C4-2B (cell line): Measurements from ENCODE around the gene RAB11FIP4.

Source experiments
- ZFX ChIP-seq: fragments of 450-650 bp; IDR thresholded peaks from 2 replicates; pipeline ENCODE4 v1.6.1; 2017
- TF ChIP-seq, protein P1 (sequence below): fragments of 450-650 bp; conservative IDR thresholded peaks from 2 replicates; pipeline ENCODE4 v1.5.1; 2017; ENCODE audit warnings: mild to moderate bottlenecking

- TF ChIP-seq, protein P1, sequence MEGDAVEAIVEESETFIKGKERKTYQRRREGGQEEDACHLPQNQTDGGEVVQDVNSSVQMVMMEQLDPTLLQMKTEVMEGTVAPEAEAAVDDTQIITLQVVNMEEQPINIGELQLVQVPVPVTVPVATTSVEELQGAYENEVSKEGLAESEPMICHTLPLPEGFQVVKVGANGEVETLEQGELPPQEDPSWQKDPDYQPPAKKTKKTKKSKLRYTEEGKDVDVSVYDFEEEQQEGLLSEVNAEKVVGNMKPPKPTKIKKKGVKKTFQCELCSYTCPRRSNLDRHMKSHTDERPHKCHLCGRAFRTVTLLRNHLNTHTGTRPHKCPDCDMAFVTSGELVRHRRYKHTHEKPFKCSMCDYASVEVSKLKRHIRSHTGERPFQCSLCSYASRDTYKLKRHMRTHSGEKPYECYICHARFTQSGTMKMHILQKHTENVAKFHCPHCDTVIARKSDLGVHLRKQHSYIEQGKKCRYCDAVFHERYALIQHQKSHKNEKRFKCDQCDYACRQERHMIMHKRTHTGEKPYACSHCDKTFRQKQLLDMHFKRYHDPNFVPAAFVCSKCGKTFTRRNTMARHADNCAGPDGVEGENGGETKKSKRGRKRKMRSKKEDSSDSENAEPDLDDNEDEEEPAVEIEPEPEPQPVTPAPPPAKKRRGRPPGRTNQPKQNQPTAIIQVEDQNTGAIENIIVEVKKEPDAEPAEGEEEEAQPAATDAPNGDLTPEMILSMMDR = no peak
- no peak for TF ChIP-seq ZFX
These were observed 183.0 kb downstream of the RAB11FIP4 start for GRCh38 chr17:31574458-31574857.
